K562 (cell line): ENCODE data around the gene AMELX. TPM values are rescaled to one million over a fixed set of nuclear protein-coding genes. Genes with fewer than 3 reads are reported as not detected.
A peak's percentile ranks its signal among the peaks of the same experiment; 100 is the strongest.

Experiments
- ATAC-seq: fragments of 200-7000 bp; cut with Tn5 transposase; 3 replicates; pipeline ENCODE4 v1.9.1; 2020; ENCODE audit warnings: moderate library complexity
- BruUV-seq: library from RNA; stranded (reverse); fragments of 400-500 nt; replicated peaks from 2 replicates; lab custom pipeline; 2021; lab: Mats Ljungman, UMichigan
- CTCF ChIA-PET: fragments of 300-600 bp; formaldehyde crosslinking; extraction: SDS; loops from one replicate; lab custom pipeline; 2021; ENCODE audit warnings: low intra/inter-chr PET ratio; lab: Yijun Ruan, JAX
- POLR2A ChIA-PET: fragments of 300-600, 350-650 bp; sonication (Branson Sonifier 250); formaldehyde crosslinking; extraction: SDS; loops from one replicate; lab custom pipeline; 2021; ENCODE audit warnings: antibody characterized with exemption, inconsistent platforms; lab: Yijun Ruan, JAX
- DNase-seq, 4 experiments: peaks; one replicate each; pipeline versions ENCODE4 v3.0.0 to v3.0.0-alpha.2; 2011 to 2018; ENCODE audit warnings: low spot score in 3 of 4, mixed read lengths in 3 of 4; ENCODE audit errors: extremely low read depth in 1 of 4
- FAIRE-seq: peaks from 2 replicates; lab custom pipeline; 2011; peaks lifted over from hg19 to GRCh38; lab: Jason Lieb, UNC
- H2AFZ ChIP-seq: 2 replicates; pipeline ENCODE4 v1.6.0; 2011; ENCODE audit warnings: low read depth, low read length, control low read depth, inconsistent platforms
- H3K27ac ChIP-seq: fragments of 200-600 bp; 3 replicates; pipeline ENCODE4 v1.8.0; 2011; ENCODE audit warnings: low read depth, mild to moderate bottlenecking, control low read depth, inconsistent platforms, low read length, moderate library complexity, mixed read lengths; ENCODE audit errors: extremely low read depth
- H3K27me3 ChIP-seq, 2 experiments: fragments of 300-600 bp in 1 of 2; 2 replicates in 1 of 2; 3 replicates in 1 of 2; pipeline versions ENCODE4 v1.6.0 to v1.8.0; 2011; ENCODE audit warnings: inconsistent platforms in 2 of 2, low read length in 2 of 2, mild to moderate bottlenecking in 1 of 2, mixed read lengths in 1 of 2, moderate library complexity in 1 of 2; ENCODE audit not compliant: control insufficient read depth in 2 of 2, insufficient read depth in 2 of 2
- H3K36me3 ChIP-seq: fragments of 300-600 bp; 3 replicates; pipeline ENCODE4 v1.8.0; 2011; ENCODE audit warnings: mild to moderate bottlenecking, low read length, inconsistent platforms; ENCODE audit not compliant: control insufficient read depth, insufficient read depth
- H3K4me1 ChIP-seq, 2 experiments: fragments of 200-600 bp in 1 of 2; replicated peaks in 1 of 2; 2 replicates in 1 of 2; 3 replicates in 1 of 2; pipeline versions ENCODE4 v1.5.1 to v1.8.0; 2011; ENCODE audit warnings: inconsistent platforms in 2 of 2, low read length in 2 of 2, mild to moderate bottlenecking in 1 of 2, mixed read lengths in 1 of 2, moderate library complexity in 1 of 2; ENCODE audit not compliant: control insufficient read depth in 2 of 2, insufficient read depth in 2 of 2
- H3K4me2 ChIP-seq: 2 replicates; pipeline ENCODE4 v1.6.1; 2011; ENCODE audit warnings: low read length, control low read depth, inconsistent platforms, mixed read lengths; ENCODE audit not compliant: insufficient read depth
- H3K4me3 ChIP-seq: fragments of 200-600 bp; sonication (generic), shearing (Covaris generic); 2 replicates; pipeline ENCODE4 v1.5.1; 2016; ENCODE audit warnings: control low read depth, inconsistent platforms
- H3K79me2 ChIP-seq: fragments of 200-600 bp; 3 replicates; pipeline ENCODE4 v1.8.0; 2011; ENCODE audit warnings: low read length, inconsistent platforms; ENCODE audit not compliant: control insufficient read depth, insufficient read depth
- H3K9ac ChIP-seq, 2 experiments: 2 replicates each; pipeline versions ENCODE4 v1.6.0 to v1.6.1; 2011; ENCODE audit warnings: low read depth in 2 of 2, low read length in 2 of 2, control low read depth in 1 of 2, inconsistent platforms in 1 of 2, mild to moderate bottlenecking in 1 of 2, mixed read lengths in 1 of 2; ENCODE audit not compliant: insufficient read depth in 1 of 2
- H3K9me1 ChIP-seq: one replicate; pipeline ENCODE4 v1.6.0; 2011; ENCODE audit warnings: inconsistent platforms, mild to moderate bottlenecking, low read length, moderate library complexity; ENCODE audit not compliant: control insufficient read depth, insufficient read depth
- H3K9me3 ChIP-seq: replicated peaks from 2 replicates; pipeline ENCODE4 v1.5.1; 2011; ENCODE audit warnings: low read depth, low read length, inconsistent platforms; ENCODE audit not compliant: control insufficient read depth, insufficient read depth
- H4K20me1 ChIP-seq: replicated peaks from 2 replicates; pipeline ENCODE4 v1.6.1; 2011; ENCODE audit warnings: low read length, inconsistent platforms, mixed read lengths; ENCODE audit not compliant: control insufficient read depth, insufficient read depth
- CEBPG ChIP-seq, 3 experiments: fragments of 200-800 bp in 1 of 3; sonication (Bioruptor generic) in 1 of 3; sonication (generic) in 1 of 3; formaldehyde crosslinking in 1 of 3; IDR thresholded peaks in 2 of 3; conservative IDR thresholded peaks in 1 of 3; 2 replicates each; pipeline versions ENCODE4 v1.6.1 to v1.8.0; 2016 to 2022; ENCODE audit warnings: missing compliant biosample characterization in 2 of 3, missing genetic modification characterization in 2 of 3, mild to moderate bottlenecking in 1 of 3, missing genetic modification reagents in 1 of 3
- ELF4 ChIP-seq: fragments of 450-650 bp; formaldehyde crosslinking; IDR thresholded peaks from 2 replicates; pipeline ENCODE4 v1.4.0; 2022; ENCODE audit warnings: missing genetic modification characterization
- FOSL1 ChIP-seq: fragments of 200-800 bp; sonication (Bioruptor generic); conservative IDR thresholded peaks from 2 replicates; pipeline ENCODE4 v1.6.1; 2016; ENCODE audit warnings: missing genetic modification characterization, missing compliant biosample characterization
- HMG20B ChIP-seq: fragments of 250-450 bp; sonication (Bioruptor Pico); IDR thresholded peaks from 2 replicates; pipeline ENCODE4 v1.5.0; 2021; ENCODE audit warnings: mild to moderate bottlenecking
- KLF1 ChIP-seq: fragments of 450-650 bp; IDR thresholded peaks from 2 replicates; pipeline ENCODE4 v1.6.1; 2016; ENCODE audit warnings: missing genetic modification characterization, missing compliant biosample characterization
- MTA3 ChIP-seq: fragments of 450-650 bp; formaldehyde crosslinking; IDR thresholded peaks from 2 replicates; pipeline ENCODE4 v1.6.1; 2017; ENCODE audit warnings: mild to moderate bottlenecking, borderline replicate concordance
- NR1H2 ChIP-seq: sonication (generic); formaldehyde crosslinking; IDR thresholded peaks from 2 replicates; pipeline ENCODE4 v1.4.0; 2020; ENCODE audit warnings: mild to moderate bottlenecking, missing genetic modification reagents
- NR2C2 ChIP-seq, 2 experiments: fragments of 200-800 bp in 1 of 2; sonication (Bioruptor generic) in 1 of 2; sonication (generic) in 1 of 2; formaldehyde crosslinking in 1 of 2; IDR thresholded peaks; 2 replicates each; pipeline versions ENCODE4 v1.6.1 to v1.8.0; 2016 to 2022; ENCODE audit warnings: mild to moderate bottlenecking in 1 of 2, missing compliant biosample characterization in 1 of 2, missing genetic modification characterization in 1 of 2, missing genetic modification reagents in 1 of 2
- RBM14 ChIP-seq: fragments of 200-400 bp; formaldehyde crosslinking; IDR thresholded peaks from 2 replicates; pipeline ENCODE4 v1.6.1; 2018; ENCODE audit warnings: low read depth, mild to moderate bottlenecking, low read length, moderate library complexity, borderline replicate concordance; ENCODE audit not compliant: insufficient read depth
- SRSF3 ChIP-seq: fragments of 200-400 bp; formaldehyde crosslinking; IDR thresholded peaks from 2 replicates; pipeline ENCODE4 v1.6.1; 2016; ENCODE audit warnings: mild to moderate bottlenecking, low read length, moderate library complexity; ENCODE audit not compliant: insufficient read depth
- SRSF7 ChIP-seq: fragments of 200-400 bp; formaldehyde crosslinking; optimal IDR thresholded peaks from 2 replicates; pipeline ENCODE3; 2017; ENCODE audit warnings: mild to moderate bottlenecking, low read depth, low read length
- SUPT5H ChIP-seq: fragments of 450-650 bp; IDR thresholded peaks from 2 replicates; pipeline ENCODE4 v1.6.1; 2016
- TARDBP ChIP-seq: fragments of 450-650 bp; IDR thresholded peaks from 2 replicates; pipeline ENCODE4 v1.6.1; 2016
- ZC3H4 ChIP-seq: sonication (generic); formaldehyde crosslinking; IDR thresholded peaks from 2 replicates; pipeline ENCODE4 v1.9.0; 2021; ENCODE audit warnings: missing genetic modification reagents, borderline replicate concordance
- ZFPM2 ChIP-seq: fragments of 250-450 bp; sonication (Bioruptor Pico); IDR thresholded peaks from 2 replicates; pipeline ENCODE4 v1.5.1; 2022; ENCODE audit warnings: mild to moderate bottlenecking
- ZNF644 ChIP-seq: fragments of 200-800 bp; sonication (Bioruptor generic); IDR thresholded peaks from 2 replicates; pipeline ENCODE4 v1.6.1; 2016; ENCODE audit warnings: low read depth, missing genetic modification characterization, missing compliant biosample characterization
- WGBS: fragments of 100-300 bp; shearing (Covaris generic); methylation state at CpG from one replicate; pipeline ENCODE4 v1.1.6; 2016; ENCODE audit warnings: low coverage, mixed read lengths; ENCODE audit not compliant: insufficient coverage; ENCODE audit errors: missing lambda C conversion rate; 5-methylcytosine and 5-hydroxymethylcytosine counted together
- in situ Hi-C: fragments of 300-500 bp; cut with MboI; formaldehyde crosslinking; loops from 4 replicates; pipeline ENCODE4 v1.15.0; 2018; ENCODE audit warnings: inconsistent platforms, mixed read lengths
- intact Hi-C: fragments of 100-400 bp; cut with micrococcal nuclease; formaldehyde crosslinking; loops from 2 replicates; pipeline ENCODE4 v1.14.2; 2022
- polyA plus RNA-seq, 8 experiments: library from polyadenylated mRNA; depleted of rRNA in 4 of 8; stranded (reverse) in 5 of 8; unstranded in 3 of 8; fragments of >200 nt; fragmentation: Nextera tagmentation in 2 of 8; fragmentation: Illumina TruSeq in 1 of 8; extraction: Ambion mirVana in 2 of 8; extraction: Trizol in 1 of 8; gene quantifications; 2 replicates each; pipeline versions ENCODE4 v1.2.1 to v1.2.3, GENCODE V29; 2011 to 2014; ENCODE audit warnings: inconsistent platforms in 1 of 8, missing spikeins in 1 of 8
- total RNA-seq, 7 experiments: library from RNA; depleted of rRNA in 6 of 7; stranded (reverse); fragments of >200 nt in 6 of 7; fragmentation: Illumina TruSeq in 2 of 7; extraction: Trizol in 2 of 7; gene quantifications; 2 replicates each; pipeline versions ENCODE4 v1.2.1 to v1.2.3, GENCODE V29; 2011 to 2021; ENCODE audit warnings: low replicate concordance in 1 of 7
- TF ChIP-seq, protein P1 (sequence below): fragments of 150-350 bp; conservative IDR thresholded peaks from 2 replicates; pipeline ENCODE4 v1.6.1; 2014; ENCODE audit warnings: low read length
- TF ChIP-seq, protein P2 (sequence below): fragments of 200-800 bp; sonication (Bioruptor generic); IDR thresholded peaks from 2 replicates; pipeline ENCODE4 v1.6.1; 2017; ENCODE audit warnings: missing genetic modification characterization, missing compliant biosample characterization

AMELX gene
- total and polyA plus RNA-seq, 9 of the 15 experiments (the other 6 are each of a cell fraction or from before 2014, with no cell fraction given), result 0.22 TPM; not detected in 8

DNA sequence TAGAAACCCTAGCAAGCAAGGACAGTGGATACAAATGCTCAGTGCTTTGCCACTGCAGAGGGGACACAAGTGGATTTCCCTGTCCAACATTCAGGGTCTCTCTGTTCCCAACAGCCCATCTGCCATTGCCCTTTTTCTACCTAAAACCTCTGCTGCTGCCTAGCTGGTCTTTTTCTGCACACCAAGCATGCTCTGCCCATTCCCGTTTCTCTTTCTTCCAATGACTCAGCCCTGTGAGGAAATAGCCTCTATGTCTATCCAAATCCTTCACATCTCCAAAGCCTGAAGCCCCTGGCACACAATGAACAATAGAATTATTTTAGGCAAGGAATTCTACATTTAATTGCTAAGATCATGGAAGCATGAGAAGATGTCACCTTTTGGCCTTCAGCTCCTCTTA is 5.7 kb upstream of the AMELX start:
- Histone ChIP-seq H3K79me2 (peaks cover 55% of the 10 kb centered on the region), H3K4me1 (peaks cover 0 to 8% of the 10 kb centered on the region in 2 experiments; a peak in 3 of 5 replicates), H3K4me2 (peak overlapping the region; percentile 10; the same call in 1 of the 2 replicates), H4K20me1 (no peaks in the 10 kb centered on the region), H3K4me3 (no peak overlapping the region), H3K27ac (no peak overlapping the region; the same call in 2 of the 3 replicates), H3K36me3 (peaks cover 7% of the 10 kb centered on the region; the same call in 2 of the 3 replicates), H3K9ac (no peak overlapping the region), H3K9me1 (no peaks in the 10 kb centered on the region), H2AFZ (peak overlapping the region; percentile 23; the same call in 1 of the 2 replicates), H3K27me3 (no peaks in the 10 kb centered on the region), H3K9me3 (no peaks in the 10 kb centered on the region)
- in situ Hi-C loops, result no loop called here
- DNase-seq (no peak), FAIRE-seq (no peak), ATAC-seq (peak; percentile 47; the same call in 2 of the 3 replicates)
- BruUV-seq, result no TSS peak
- intact Hi-C loops, result no loop called here
- CTCF ChIA-PET, result no interaction called here
- 50% methylated on average over 1 of the region's 1 CpG for WGBS
- POLR2A ChIA-PET, result interaction anchor here (0.5 to 1.3 kb wide), 4 partner anchors 9 to 111 kb away, joined by 3 to 4 read pairs (median 3); no protein-coding TSS in a partner anchor
- TF ChIP-seq, protein P1, sequence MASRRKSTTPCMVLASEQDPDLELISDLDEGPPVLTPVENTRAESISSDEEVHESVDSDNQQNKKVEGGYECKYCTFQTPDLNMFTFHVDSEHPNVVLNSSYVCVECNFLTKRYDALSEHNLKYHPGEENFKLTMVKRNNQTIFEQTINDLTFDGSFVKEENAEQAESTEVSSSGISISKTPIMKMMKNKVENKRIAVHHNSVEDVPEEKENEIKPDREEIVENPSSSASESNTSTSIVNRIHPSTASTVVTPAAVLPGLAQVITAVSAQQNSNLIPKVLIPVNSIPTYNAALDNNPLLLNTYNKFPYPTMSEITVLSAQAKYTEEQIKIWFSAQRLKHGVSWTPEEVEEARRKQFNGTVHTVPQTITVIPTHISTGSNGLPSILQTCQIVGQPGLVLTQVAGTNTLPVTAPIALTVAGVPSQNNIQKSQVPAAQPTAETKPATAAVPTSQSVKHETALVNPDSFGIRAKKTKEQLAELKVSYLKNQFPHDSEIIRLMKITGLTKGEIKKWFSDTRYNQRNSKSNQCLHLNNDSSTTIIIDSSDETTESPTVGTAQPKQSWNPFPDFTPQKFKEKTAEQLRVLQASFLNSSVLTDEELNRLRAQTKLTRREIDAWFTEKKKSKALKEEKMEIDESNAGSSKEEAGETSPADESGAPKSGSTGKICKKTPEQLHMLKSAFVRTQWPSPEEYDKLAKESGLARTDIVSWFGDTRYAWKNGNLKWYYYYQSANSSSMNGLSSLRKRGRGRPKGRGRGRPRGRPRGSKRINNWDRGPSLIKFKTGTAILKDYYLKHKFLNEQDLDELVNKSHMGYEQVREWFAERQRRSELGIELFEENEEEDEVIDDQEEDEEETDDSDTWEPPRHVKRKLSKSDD, result no peak
- no peak for TF ChIP-seq ZFPM2
- no peak for TF ChIP-seq ELF4 (CRISPR knock-in tag)
- TF ChIP-seq RBM14, result no peak
- no peak for TF ChIP-seq SUPT5H
- no peak for TF ChIP-seq FOSL1
- no peak for TF ChIP-seq NR1H2 (CRISPR knock-in tag)
- no peak for TF ChIP-seq TARDBP
- no peak for TF ChIP-seq NR2C2 (CRISPR knock-in tag; IDR thresholded peaks at IDR 0.05)
- no peak for TF ChIP-seq NR2C2 (tag; IDR thresholded peaks at IDR 0.05)
- no peak for TF ChIP-seq ZNF644 (tag)
- TF ChIP-seq, protein P2, sequence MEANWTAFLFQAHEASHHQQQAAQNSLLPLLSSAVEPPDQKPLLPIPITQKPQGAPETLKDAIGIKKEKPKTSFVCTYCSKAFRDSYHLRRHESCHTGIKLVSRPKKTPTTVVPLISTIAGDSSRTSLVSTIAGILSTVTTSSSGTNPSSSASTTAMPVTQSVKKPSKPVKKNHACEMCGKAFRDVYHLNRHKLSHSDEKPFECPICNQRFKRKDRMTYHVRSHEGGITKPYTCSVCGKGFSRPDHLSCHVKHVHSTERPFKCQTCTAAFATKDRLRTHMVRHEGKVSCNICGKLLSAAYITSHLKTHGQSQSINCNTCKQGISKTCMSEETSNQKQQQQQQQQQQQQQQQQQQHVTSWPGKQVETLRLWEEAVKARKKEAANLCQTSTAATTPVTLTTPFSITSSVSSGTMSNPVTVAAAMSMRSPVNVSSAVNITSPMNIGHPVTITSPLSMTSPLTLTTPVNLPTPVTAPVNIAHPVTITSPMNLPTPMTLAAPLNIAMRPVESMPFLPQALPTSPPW (CRISPR knock-in tag), result no peak
- no peak for TF ChIP-seq SRSF7
- no peak for TF ChIP-seq ZC3H4 (CRISPR knock-in tag)
- TF ChIP-seq CEBPG (CRISPR knock-in tag; IDR thresholded peaks at IDR 0.05), result no peak
- TF ChIP-seq CEBPG (tag; conservative IDR thresholded peaks at IDR 0.05 in 1 of 2, IDR thresholded peaks at IDR 0.05 in 1 of 2), result no peak
- no peak for TF ChIP-seq KLF1 (tag)
- TF ChIP-seq SRSF3, result no peak
- TF ChIP-seq MTA3, result no peak
- TF ChIP-seq HMG20B (CRISPR knock-in tag), result no peak
